Astrocyte of the cerebellum (primary cell): ENCODE results near the gene PARD3B.

Source experiments
- DNase-seq: peaks from one replicate; pipeline ENCODE4 v3.0.0-alpha.2; 2011; ENCODE audit warnings: low read depth
- H3K4me3 ChIP-seq: 2 replicates; pipeline ENCODE4 v1.5.1; 2011; ENCODE audit warnings: mild to moderate bottlenecking, low read depth, low read length, moderate library complexity
- in situ Hi-C: cut with HindIII; loops from 2 replicates; pipeline ENCODE4 v1.10.0; 2017; ENCODE audit warnings: low sequenced_read_pairs
- TF ChIP-seq, protein P1 (sequence below): IDR thresholded peaks from 2 replicates; pipeline ENCODE4 v1.5.1; 2012; ENCODE audit warnings: low read length, low read depth, moderate library complexity, mild to moderate bottlenecking; ENCODE audit errors: missing control alignments

PARD3B gene

DNA sequence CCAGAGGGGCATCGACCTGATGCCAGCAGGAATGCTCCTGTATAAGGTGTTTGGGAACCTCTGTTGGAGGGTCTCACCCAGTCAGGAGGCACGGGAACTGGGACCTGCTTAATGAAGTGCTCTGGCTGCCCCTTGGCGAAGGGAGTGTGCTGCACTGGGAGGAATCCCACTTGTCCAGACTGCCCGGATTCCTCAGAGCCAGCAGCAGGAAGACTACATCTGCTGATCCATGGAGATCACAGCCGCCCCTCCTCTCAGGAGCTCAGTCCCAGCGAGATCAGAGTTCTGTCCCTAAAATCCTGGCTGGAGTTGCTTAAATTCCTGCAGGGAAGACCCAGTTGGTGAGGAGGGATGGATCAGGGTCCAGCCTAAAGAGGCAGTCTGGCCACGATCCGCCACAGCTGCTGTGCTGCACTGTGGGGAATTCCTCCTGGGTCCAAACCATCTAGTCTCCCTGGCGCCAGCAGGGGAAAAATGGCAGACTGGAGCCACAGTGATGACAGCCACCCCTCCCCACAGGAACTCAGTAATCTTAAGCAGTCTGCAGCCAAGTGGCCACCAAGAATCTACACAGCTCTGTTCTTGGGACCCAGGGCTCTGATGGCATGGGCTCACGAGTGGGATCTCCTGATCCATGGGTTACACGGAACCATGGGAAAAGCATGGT lies 1060.5 kb downstream of the PARD3B start:
- DNase-seq, result no peak
- H3K4me3 ChIP-seq, result no peak overlapping the region
- in situ Hi-C loops, result no loop called here
- TF ChIP-seq, protein P1, sequence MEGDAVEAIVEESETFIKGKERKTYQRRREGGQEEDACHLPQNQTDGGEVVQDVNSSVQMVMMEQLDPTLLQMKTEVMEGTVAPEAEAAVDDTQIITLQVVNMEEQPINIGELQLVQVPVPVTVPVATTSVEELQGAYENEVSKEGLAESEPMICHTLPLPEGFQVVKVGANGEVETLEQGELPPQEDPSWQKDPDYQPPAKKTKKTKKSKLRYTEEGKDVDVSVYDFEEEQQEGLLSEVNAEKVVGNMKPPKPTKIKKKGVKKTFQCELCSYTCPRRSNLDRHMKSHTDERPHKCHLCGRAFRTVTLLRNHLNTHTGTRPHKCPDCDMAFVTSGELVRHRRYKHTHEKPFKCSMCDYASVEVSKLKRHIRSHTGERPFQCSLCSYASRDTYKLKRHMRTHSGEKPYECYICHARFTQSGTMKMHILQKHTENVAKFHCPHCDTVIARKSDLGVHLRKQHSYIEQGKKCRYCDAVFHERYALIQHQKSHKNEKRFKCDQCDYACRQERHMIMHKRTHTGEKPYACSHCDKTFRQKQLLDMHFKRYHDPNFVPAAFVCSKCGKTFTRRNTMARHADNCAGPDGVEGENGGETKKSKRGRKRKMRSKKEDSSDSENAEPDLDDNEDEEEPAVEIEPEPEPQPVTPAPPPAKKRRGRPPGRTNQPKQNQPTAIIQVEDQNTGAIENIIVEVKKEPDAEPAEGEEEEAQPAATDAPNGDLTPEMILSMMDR, result no peak

DNA sequence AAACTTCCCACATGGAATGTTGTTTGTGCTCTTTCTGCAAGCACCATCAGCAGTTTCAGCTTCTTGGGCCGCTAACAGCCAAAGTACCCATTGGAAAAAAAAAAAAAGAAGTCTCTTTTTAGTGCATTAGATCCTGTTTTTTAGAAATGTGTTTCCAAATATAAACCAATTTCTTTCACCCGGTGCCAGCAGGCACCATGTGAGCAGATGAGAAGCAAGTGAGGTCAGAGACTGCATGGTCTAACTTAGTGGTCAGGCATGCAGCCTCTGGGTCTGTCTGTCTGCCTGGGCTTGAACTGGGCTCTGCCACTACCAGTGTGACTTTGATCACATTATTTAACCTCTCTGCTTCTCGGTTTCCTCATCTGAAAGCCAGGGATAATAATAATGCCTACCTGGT lies 1061.9 kb downstream of the PARD3B start:
- TF ChIP-seq, protein P1, result no peak
- no peak for DNase-seq
- no peak overlapping the region for H3K4me3 ChIP-seq
- in situ Hi-C loops, result no loop called here

DNA sequence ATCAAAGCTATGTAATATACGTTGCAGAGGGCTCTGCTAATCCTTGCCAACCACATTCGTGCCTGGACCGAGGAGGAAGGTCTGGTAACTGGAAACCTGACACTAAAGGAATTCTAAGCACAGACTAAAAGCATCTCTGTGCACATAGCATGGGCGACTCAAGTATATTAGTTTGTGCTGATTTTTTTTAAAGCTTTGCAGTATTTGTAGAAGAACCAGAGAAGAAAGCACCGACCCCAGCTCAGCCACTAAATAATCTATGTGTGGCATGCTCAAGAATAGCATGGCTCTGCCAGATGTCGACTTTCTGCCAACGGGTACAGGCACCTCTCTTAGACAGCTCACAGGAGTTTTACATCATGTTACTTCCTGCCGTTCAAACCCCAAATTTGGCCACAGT lies 1063.8 kb downstream of the PARD3B start:
- no peak overlapping the region for H3K4me3 ChIP-seq
- DNase-seq, result no peak
- TF ChIP-seq, protein P1, result no peak
- in situ Hi-C loops, result no loop called here

DNA sequence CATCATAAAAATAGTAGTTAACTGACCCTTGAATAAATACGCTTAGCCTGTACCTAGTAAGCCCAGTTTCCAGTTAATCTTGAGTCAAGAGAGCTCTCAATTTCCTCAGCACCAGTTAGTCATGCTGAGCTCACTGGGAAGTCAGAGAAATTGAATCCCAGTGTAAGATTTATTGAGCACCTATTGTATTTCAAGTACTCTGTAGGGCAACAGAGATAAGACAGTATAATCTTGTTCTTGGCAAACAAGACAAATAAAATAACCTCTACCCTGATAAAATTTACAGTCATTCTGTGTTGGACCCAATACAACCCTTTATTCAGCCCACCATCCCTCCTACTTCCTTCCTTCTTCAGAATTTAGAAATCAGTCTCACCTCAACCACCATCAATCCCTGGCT lies 1065.2 kb downstream of the PARD3B start:
- TF ChIP-seq, protein P1, result no peak
- in situ Hi-C loops, result no loop called here
- H3K4me3 ChIP-seq, result no peak overlapping the region
- DNase-seq, result no peak

DNA sequence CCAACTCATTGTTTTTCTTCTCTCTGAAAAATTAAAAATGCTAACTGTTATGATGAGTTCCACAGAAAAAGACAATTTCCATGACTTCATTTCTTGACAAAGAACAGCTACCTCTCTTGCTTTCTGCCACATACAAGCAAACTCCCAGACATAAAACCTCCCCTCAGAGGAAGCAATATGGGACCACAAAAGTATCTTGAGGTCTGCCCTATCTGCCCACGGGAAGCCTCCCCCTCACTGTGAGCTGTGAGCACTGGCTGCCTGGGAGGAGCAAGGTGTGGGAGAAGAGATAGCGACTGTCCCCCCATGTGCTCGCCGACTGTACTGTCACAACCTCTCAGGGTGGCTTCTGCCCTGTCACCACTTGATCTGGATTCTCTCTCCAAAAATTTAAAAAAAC lies 1067.4 kb downstream of the PARD3B start:
- no peak for DNase-seq

DNA sequence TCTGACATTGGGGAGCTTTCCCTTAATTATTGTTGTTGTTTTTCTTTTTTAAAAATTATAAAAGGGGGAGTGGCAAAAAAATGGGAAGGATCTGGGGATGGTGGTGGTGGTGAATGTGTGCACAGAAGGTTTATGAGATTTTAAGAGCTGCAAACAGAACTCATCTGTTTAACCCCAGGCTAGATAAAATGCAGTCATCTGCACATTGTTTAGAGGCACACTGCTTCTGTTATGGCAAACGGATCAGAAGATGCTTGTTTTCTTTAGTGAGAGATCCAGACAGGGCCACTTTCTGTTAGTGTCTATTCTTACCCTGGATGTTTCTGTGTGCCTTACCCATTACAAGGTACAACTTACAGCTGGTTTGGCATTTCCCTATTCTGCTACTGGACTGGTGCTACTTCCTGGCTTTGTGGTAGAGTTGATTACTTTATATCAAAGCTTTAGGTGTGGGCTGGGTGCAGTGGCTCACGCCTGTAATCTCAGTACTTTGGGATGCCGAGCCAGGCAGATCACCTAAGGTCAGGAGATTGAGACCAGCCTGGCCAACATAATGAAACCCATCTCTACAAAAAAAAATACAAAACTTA lies 1068.8 kb downstream of the PARD3B start:
- no peak overlapping the region for H3K4me3 ChIP-seq
- DNase-seq, result no peak
- in situ Hi-C loops, result no loop called here
- TF ChIP-seq, protein P1, result no peak

More for the DNA sequence above, 1067.4 kb downstream of the PARD3B start:
- in situ Hi-C loops, result no loop called here
- no peak overlapping the region for H3K4me3 ChIP-seq
- TF ChIP-seq, protein P1, result no peak
